CD4-positive, CD25-positive, alpha-beta regulatory T cell (primary cell): ENCODE data around the gene PAM16. TPM values are rescaled to one million over a fixed set of nuclear protein-coding genes. Genes with fewer than 3 reads are reported as not detected.

Source experiments
- ATAC-seq, 2 donors: fragments of 150-1000 bp; cut with Tn5 transposase; one replicate each; pipeline ENCODE4 v1.10.0; 2021; ENCODE audit warnings: low read depth in 2 of 2, moderate number of reproducible peaks in 2 of 2, moderate library complexity in 1 of 2
- DNase-seq, 3 donors: peaks; one replicate each; pipeline versions ENCODE4 v3.0.0 to v3.0.0-alpha.2; 2012 to 2022; ENCODE audit warnings: mixed read lengths in 1 of 3
- H3K27ac ChIP-seq: one replicate; pipeline ENCODE4 v1.7.0; 2013; ENCODE audit warnings: mild to moderate bottlenecking, low read length; ENCODE audit not compliant: insufficient read depth, poor library complexity, severe bottlenecking
- H3K27me3 ChIP-seq: one replicate; pipeline ENCODE4 v1.7.0; 2013; ENCODE audit warnings: low read length; ENCODE audit not compliant: control insufficient read depth, insufficient read depth
- H3K36me3 ChIP-seq: one replicate; pipeline ENCODE4 v1.7.0; 2013; ENCODE audit warnings: mild to moderate bottlenecking, low read length, moderate library complexity; ENCODE audit not compliant: control insufficient read depth, insufficient read depth
- H3K4me1 ChIP-seq: 2 replicates; pipeline ENCODE4 v1.7.0; 2013; ENCODE audit warnings: mild to moderate bottlenecking, low read length; ENCODE audit not compliant: insufficient read depth, control insufficient read depth, poor library complexity, severe bottlenecking
- H3K4me3 ChIP-seq: one replicate; pipeline ENCODE4 v1.7.0; 2013; ENCODE audit warnings: low read depth, mild to moderate bottlenecking, low read length, moderate library complexity
- H3K9me3 ChIP-seq, 2 experiments: 1 replicate in 1 of 2; 2 replicates in 1 of 2; pipeline ENCODE4 v1.7.0; 2013; ENCODE audit warnings: low read length in 2 of 2, mild to moderate bottlenecking in 1 of 2, moderate library complexity in 1 of 2; ENCODE audit not compliant: control insufficient read depth in 2 of 2
- H3K27ac Mint-ChIP-seq, 3 donors: one replicate each; pipeline ENCODE4 v1.8.0; 2020 to 2022; ENCODE audit warnings: mild to moderate bottlenecking in 3 of 3, mixed read lengths in 3 of 3, moderate library complexity in 2 of 3
- H3K27me3 Mint-ChIP-seq: one replicate; pipeline ENCODE4 v1.8.0; 2022; ENCODE audit warnings: mild to moderate bottlenecking, mixed read lengths
- H3K36me3 Mint-ChIP-seq: one replicate; pipeline ENCODE4 v1.8.0; 2020; ENCODE audit warnings: mixed read lengths
- H3K4me1 Mint-ChIP-seq, 4 donors: one replicate each; pipeline ENCODE4 v1.8.0; 2020 to 2022; ENCODE audit warnings: mixed read lengths in 4 of 4, mild to moderate bottlenecking in 1 of 4
- H3K4me3 Mint-ChIP-seq, 4 donors: one replicate each; pipeline ENCODE4 v1.8.0; 2020 to 2022; ENCODE audit warnings: mild to moderate bottlenecking in 4 of 4, mixed read lengths in 4 of 4, moderate library complexity in 3 of 4
- H3K9me3 Mint-ChIP-seq, 7 donors: one replicate each; pipeline ENCODE4 v1.8.0; 2020 to 2022; ENCODE audit warnings: mixed read lengths in 7 of 7, mild to moderate bottlenecking in 3 of 7, moderate library complexity in 2 of 7
- polyA plus RNA-seq, 4 donors: library from polyadenylated mRNA; unstranded; fragments of 300-500 nt; fragmentation: Illumina TruSeq; gene quantifications; one replicate each; pipeline ENCODE4 v1.2.3, GENCODE V29; 2021
- total RNA-seq: library from RNA; stranded (reverse); gene quantifications from one replicate; pipeline ENCODE4 v1.2.3, GENCODE V29; 2022

PAM16 gene
- total and polyA plus RNA-seq, 5 donors from 2014 or later: 26.2 to 44.9 (median 39.6) TPM

- Mint-ChIP-seq H3K4me1 (peaks cover 0 to 4% (median 2%) of the 10 kb centered on the region in 4 donors), H3K27ac (no peak overlapping the region), H3K36me3 (peaks cover 14% of the 10 kb centered on the region), H3K9me3 (peaks cover 0 to 2% (median 0%) of the 10 kb centered on the region in 7 donors), H3K27me3 (no peaks in the 10 kb centered on the region), H3K4me3 (no peak overlapping the region)
- Histone ChIP-seq H3K27ac (no peak overlapping the region), H3K4me3 (no peak overlapping the region), H3K27me3 (no peaks in the 10 kb centered on the region), H3K36me3 (peaks cover 83% of the 10 kb centered on the region), H3K4me1 (peaks cover 5% of the 10 kb centered on the region), H3K9me3 (no peaks in the 10 kb centered on the region)
- ATAC-seq: peak in 1 of 2 donors; percentile 20
- peak in 1 of 3 donors; percentile 26 for DNase-seq
Measured at GRCh38 chr16:4391631-4392381, 40.7 kb upstream of the PAM16 start.

GRCh38 chr16:4390266-4391260, 39.4 kb upstream of the PAM16 start:
- Mint-ChIP-seq H3K4me1 (peaks cover 0 to 3% (median 1%) of the 10 kb centered on the region in 4 donors), H3K27me3 (no peaks in the 10 kb centered on the region), H3K27ac (peak overlapping the region in 1 of 3 donors; percentile 52), H3K4me3 (peak overlapping the region in 1 of 4 donors; percentile 35), H3K36me3 (peaks cover 9% of the 10 kb centered on the region), H3K9me3 (peaks cover 0 to 2% (median 0%) of the 10 kb centered on the region in 7 donors)
- ATAC-seq (no peak), DNase-seq (no peak)
- H3K27ac ChIP-seq: no peak overlapping the region
- peaks cover 85% of the 10 kb centered on the region for H3K36me3 ChIP-seq
- H3K9me3 ChIP-seq: no peaks in the 10 kb centered on the region
- peaks cover 5% of the 10 kb centered on the region for H3K4me1 ChIP-seq
- H3K4me3 ChIP-seq: no peak overlapping the region
- H3K27me3 ChIP-seq: no peaks in the 10 kb centered on the region

- H3K36me3 Mint-ChIP-seq: peaks cover 7% of the 10 kb centered on the region
Measured at GRCh38 chr16:4389051-4389955, 38.2 kb upstream of the PAM16 start.

GRCh38 chr16:4388271-4389021, 37.3 kb upstream of the PAM16 start:
- Histone ChIP-seq H3K27ac (no peak overlapping the region), H3K27me3 (no peaks in the 10 kb centered on the region), H3K4me1 (peaks cover 5% of the 10 kb centered on the region), H3K9me3 (no peaks in the 10 kb centered on the region), H3K4me3 (no peak overlapping the region), H3K36me3 (peaks cover 76% of the 10 kb centered on the region)
- Mint-ChIP-seq H3K27ac (no peak overlapping the region), H3K36me3 (peaks cover 7% of the 10 kb centered on the region), H3K9me3 (peaks cover 0 to 2% (median 0%) of the 10 kb centered on the region in 7 donors), H3K4me1 (peaks cover 0 to 2% (median 0%) of the 10 kb centered on the region in 4 donors), H3K27me3 (no peaks in the 10 kb centered on the region), H3K4me3 (no peak overlapping the region)
- DNase-seq: no peak
- no peak for ATAC-seq

More at GRCh38 chr16:4389051-4389955, 38.2 kb upstream of the PAM16 start:
- Histone ChIP-seq H3K4me3 (no peak overlapping the region), H3K36me3 (peaks cover 77% of the 10 kb centered on the region), H3K27ac (no peak overlapping the region), H3K9me3 (no peaks in the 10 kb centered on the region), H3K27me3 (no peaks in the 10 kb centered on the region), H3K4me1 (peaks cover 5% of the 10 kb centered on the region)
- ATAC-seq (no peak), DNase-seq (no peak)
- H3K27me3 Mint-ChIP-seq: no peaks in the 10 kb centered on the region
- peak overlapping the region in 1 of 3 donors; percentile 52 for H3K27ac Mint-ChIP-seq
- H3K4me1 Mint-ChIP-seq: peaks cover 0 to 2% (median 0%) of the 10 kb centered on the region in 4 donors
- H3K9me3 Mint-ChIP-seq: peaks cover 0 to 2% (median 0%) of the 10 kb centered on the region in 7 donors
- H3K4me3 Mint-ChIP-seq: peak overlapping the region in 1 of 4 donors; percentile 7

GRCh38 chr16:4387781-4388180, 36.7 kb upstream of the PAM16 start:
- Mint-ChIP-seq H3K9me3 (peaks cover 0 to 2% (median 0%) of the 10 kb centered on the region in 7 donors), H3K27ac (no peak overlapping the region), H3K4me1 (peaks cover 0 to 4% (median 0%) of the 10 kb centered on the region in 4 donors), H3K4me3 (no peak overlapping the region), H3K36me3 (peaks cover 7% of the 10 kb centered on the region), H3K27me3 (no peaks in the 10 kb centered on the region)
- H3K27me3 ChIP-seq: no peaks in the 10 kb centered on the region
- ATAC-seq (no peak), DNase-seq (no peak)
- H3K36me3 ChIP-seq: peaks cover 74% of the 10 kb centered on the region
- H3K4me3 ChIP-seq: no peak overlapping the region
- H3K4me1 ChIP-seq: peaks cover 5% of the 10 kb centered on the region
- no peaks in the 10 kb centered on the region for H3K9me3 ChIP-seq
- H3K27ac ChIP-seq: no peak overlapping the region

- Mint-ChIP-seq H3K4me3 (no peak overlapping the region), H3K4me1 (peaks cover 0 to 2% (median 0%) of the 10 kb centered on the region in 4 donors)
Measured at GRCh38 chr16:4386951-4387565, 35.9 kb upstream of the PAM16 start.

More at GRCh38 chr16:4386951-4387565, 35.9 kb upstream of the PAM16 start:
- H3K27ac ChIP-seq: no peak overlapping the region
- no peak for ATAC-seq
- H3K9me3 Mint-ChIP-seq: peaks cover 0 to 2% (median 0%) of the 10 kb centered on the region in 7 donors
- H3K27ac Mint-ChIP-seq: peak overlapping the region in 1 of 3 donors; percentile 63
- peaks cover 4% of the 10 kb centered on the region for H3K4me1 ChIP-seq
- H3K27me3 Mint-ChIP-seq: no peaks in the 10 kb centered on the region
- H3K36me3 Mint-ChIP-seq: peaks cover 7% of the 10 kb centered on the region
- no peak for DNase-seq
- no peak overlapping the region for H3K4me3 ChIP-seq
- no peaks in the 10 kb centered on the region for H3K9me3 ChIP-seq
- no peaks in the 10 kb centered on the region for H3K27me3 ChIP-seq
- peaks cover 71% of the 10 kb centered on the region for H3K36me3 ChIP-seq
